ENCODE results near the gene AURKAIP1.

GRCh38 chr1:1337793-1338147 lies 37.2 kb downstream of the AURKAIP1 start:
- TF ChIP-seq RXRA (IDR thresholded peaks at IDR 0.05), result no peak
- TF ChIP-seq, protein P1, sequence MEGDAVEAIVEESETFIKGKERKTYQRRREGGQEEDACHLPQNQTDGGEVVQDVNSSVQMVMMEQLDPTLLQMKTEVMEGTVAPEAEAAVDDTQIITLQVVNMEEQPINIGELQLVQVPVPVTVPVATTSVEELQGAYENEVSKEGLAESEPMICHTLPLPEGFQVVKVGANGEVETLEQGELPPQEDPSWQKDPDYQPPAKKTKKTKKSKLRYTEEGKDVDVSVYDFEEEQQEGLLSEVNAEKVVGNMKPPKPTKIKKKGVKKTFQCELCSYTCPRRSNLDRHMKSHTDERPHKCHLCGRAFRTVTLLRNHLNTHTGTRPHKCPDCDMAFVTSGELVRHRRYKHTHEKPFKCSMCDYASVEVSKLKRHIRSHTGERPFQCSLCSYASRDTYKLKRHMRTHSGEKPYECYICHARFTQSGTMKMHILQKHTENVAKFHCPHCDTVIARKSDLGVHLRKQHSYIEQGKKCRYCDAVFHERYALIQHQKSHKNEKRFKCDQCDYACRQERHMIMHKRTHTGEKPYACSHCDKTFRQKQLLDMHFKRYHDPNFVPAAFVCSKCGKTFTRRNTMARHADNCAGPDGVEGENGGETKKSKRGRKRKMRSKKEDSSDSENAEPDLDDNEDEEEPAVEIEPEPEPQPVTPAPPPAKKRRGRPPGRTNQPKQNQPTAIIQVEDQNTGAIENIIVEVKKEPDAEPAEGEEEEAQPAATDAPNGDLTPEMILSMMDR (IDR thresholded peaks at IDR 0.05; ENCODE audit: low read depth, low read length, missing input control), result no peak
- no peak for TF ChIP-seq REST (IDR thresholded peaks at IDR 0.05)
- TF ChIP-seq TAF1 (conservative IDR thresholded peaks at IDR 0.05), result no peak
- no peak for TF ChIP-seq JUND (IDR thresholded peaks at IDR 0.05)
- no peak for TF ChIP-seq NR2F2 (IDR thresholded peaks at IDR 0.05)
- no peak for TF ChIP-seq SP1 (IDR thresholded peaks at IDR 0.05)
- no peak for TF ChIP-seq GABPA (IDR thresholded peaks at IDR 0.05 in 1 of 2, conservative IDR thresholded peaks at IDR 0.05 in 1 of 2)
- TF ChIP-seq EGR1 (IDR thresholded peaks at IDR 0.05; ENCODE audit: low read depth in 2 of 2), result no peak
- no peak for TF ChIP-seq YY1 (IDR thresholded peaks at IDR 0.05)

Data from liver (tissue), 3 donors.